NCI-H1694 treated with DMSO at 0.1 percent for 48 hours (cell line): ENCODE results near the gene PAPPA2.

Experiments
- DNase-seq: peaks from one replicate; lab custom pipeline; 2025; lab: John Stamatoyannopoulos, UW

PAPPA2 gene

DNA sequence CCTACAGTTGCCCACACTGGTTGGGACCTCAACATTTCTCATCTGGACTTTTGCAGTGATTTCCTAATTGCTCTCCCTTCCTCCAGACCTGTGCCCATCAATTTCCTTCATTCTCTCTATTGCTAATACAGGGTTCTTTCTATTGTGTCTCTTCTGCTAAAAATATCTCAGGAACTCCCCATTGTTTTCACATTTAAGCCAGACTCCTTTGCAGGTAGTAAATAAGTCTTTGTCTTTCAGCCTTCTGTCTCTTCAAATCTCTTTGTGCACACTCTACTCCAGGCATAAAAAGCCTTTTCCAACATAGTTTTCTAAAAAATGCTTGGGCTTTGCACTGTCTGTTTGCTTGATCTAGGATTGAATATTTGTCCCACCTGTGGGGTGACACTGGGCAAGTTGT is 340.6 kb downstream of the PAPPA2 start:
- DNase-seq = no peak

DNA sequence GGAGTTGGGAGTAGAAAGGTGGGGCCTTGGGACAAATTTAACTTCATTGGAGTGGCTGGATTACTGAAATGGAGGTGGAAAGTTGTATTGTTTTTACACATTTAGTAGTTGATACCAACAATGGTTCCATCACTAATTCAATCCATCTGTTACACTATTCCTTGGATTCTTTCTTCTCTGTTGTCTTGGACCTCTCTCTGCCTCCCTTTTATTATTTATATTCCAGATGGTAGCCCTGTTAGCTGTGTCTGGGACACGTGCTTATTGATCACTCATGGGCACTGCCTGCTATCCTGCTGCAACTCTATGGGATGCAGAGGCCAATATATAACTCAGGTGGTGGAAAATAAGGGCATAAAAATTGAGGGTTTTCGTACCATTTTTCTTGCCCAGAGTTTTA is 346.3 kb downstream of the PAPPA2 start:
- DNase-seq = no peak

DNA sequence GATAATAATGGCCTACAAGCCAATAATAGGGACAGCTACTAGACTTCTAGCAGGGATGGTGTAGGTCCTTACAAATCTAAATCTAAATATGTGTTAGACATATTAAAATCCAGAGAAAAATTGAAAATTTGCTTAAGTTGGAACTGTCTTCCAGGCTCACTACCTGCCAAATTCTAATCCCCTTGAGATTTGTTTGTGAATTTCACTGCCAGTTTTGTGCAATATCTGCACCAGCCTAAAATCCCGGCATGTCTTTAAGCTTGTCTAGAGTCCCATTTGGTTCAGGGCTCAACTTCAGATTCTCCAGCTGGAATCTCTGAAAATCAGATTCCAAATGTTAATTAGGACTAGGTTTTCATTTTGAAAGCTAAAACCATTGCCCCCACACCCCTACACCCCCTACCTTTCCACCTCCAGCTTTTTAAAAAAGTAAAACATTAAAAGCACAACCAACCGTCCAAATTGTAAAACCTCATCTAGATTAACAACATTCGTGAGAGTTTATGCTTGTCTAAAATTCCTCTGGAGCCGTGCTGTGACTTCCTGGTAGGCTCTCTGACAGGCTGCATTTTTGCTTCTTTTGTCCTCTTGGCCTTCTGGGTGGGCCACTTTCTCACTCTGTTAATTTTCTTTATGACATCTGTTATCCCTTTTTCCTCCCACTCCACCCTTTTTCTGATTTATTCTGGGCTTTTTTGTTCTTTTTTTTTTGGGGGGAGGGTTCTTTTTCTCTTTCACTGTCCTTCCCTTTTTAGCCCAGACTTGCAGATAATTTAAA is 348.7 kb downstream of the PAPPA2 start:
- no peak for DNase-seq

DNA sequence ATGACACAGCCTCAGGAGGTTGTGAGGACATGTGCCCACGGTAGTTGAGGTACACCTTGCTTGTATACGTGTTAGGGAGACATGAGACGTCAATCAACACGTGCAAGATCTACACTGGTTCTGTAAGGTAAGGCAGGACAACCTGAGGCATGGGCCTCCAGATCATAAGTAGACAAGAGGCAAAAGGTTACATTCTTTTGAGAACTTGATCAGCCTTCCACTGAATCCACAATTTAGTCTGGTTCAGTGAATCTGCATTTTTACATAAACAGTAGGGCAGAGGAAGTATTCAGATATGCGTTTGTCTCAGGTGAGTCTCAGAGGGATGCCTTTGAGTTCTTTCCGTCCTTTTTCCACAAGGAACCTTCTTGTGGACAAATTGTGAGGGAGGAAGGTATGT is 352.6 kb downstream of the PAPPA2 start:
- DNase-seq = no peak

DNA sequence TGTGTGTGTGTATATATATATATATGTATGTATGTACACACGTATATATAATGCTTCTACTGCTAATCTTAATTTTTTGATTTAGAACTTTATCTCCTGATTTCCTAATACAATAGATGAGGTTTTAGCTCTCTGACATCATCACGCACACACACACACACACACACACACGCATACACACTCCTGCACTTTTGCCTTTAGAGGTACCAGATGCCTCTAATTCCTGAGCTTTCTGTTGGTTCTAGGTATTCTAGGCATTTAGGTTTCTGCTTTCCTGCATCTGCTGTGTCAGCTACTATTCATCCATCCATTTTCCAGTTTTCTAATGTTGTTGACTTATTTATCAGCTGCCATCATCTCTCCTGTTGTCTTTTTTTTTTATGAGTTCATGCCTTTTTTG is 353.3 kb downstream of the PAPPA2 start:
- DNase-seq = no peak

DNA sequence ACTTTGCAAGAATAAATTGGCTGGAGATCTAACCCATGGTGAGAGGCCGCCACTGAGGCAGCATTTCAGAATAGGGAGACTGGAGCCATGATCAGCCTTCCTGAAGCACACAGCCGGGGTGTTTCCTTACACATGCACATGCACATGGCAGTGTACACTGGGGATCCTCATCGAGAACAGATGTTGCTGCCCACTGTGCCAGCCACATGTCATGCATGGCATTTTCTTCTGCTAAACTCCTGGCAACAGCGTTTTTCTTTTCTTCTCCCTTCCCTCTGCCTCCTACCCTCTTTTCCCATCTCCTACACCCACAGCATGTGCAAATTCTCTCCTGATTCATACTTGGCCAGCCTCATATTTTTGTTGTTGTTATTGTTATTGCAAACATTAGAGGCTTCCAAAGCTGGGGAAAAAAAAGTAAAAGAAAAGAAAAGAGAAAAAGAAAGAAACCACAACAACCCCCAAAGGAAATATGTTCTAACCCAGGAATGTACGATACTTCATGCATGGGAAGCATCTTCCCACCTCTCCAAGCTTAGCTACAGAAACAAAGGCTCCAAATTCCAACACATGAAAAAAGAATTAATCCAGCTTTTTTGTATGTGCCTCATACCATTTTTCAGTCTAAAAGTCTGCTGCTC is 357.5 kb downstream of the PAPPA2 start:
- DNase-seq = no peak

DNA sequence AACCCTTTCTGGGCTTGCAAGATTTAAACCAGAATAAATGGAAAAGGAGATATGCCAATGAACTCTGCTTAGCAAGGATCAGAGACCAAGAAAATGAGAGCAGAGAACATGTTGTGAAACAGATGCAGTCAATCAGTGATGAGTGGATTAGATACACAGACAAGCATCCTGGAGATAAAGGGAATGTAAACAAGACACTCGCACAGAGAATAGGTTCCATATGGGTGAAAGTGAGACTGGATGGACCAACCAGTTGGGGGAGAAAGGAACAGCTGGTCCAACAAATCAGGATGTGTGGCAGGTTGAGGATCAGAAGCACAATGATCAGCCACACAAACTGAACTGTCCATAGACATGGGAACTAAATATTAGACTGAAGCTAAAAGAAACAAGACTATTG is 363.3 kb downstream of the PAPPA2 start:
- peak; percentile 95 for DNase-seq

DNA sequence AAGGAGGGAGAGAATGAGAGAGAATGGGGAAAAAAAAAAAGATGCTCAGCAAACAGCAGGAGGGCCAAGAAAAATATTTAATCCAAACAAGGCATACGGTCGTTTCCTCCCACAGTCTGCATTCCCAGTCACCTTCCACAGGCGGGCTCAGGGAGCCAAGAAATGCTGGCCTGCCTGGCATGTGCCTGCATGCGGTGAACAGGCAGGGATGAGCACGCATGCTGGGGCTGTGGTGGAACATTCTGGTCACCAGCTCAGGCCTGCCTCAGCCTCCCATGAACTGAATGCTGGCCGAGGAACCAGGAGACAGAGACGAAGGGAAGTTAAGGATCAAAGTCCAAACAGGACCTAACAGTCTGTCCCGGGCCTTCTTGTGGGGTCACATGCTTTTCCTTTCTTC is 366.3 kb downstream of the PAPPA2 start:
- no peak for DNase-seq

DNA sequence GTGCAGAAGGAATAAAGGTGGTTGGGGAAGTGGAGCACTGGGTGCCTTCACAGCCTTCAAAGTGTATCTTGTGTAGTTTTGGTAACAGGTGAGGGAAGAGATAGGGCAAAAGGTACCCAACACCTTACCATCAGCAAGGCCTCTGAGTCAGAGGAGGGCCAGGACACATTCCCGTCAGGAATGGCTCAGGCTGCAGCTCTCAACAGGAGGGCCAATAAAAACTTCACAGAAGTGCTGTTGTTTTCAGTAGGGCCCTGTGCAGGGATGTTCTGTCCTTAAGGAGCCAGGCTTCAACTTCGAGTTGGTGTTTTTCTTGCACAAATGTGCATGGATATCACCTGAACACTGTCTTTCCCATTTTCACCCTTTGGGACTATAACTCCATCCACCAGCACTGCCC is 368.2 kb downstream of the PAPPA2 start:
- DNase-seq = no peak

DNA sequence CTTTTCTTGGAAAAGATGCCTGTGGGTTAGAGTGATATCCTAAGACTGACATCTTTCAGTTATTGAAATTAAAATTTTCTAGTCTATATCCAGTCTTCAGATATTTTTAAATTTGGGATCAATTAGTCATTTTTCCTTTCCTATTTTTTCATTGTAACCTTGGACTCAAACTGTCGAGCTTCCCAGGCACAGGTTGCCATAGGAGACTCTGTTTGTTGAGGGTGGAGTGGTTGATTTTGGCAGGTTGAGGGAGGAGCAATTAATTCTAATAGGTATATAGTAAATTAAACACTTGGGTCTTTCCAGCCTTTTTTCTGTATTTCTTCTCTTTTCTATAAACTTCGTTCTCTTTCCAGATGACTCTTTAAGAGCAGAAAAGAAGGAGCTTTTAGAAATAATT is 374.7 kb downstream of the PAPPA2 start:
- DNase-seq = no peak

DNA sequence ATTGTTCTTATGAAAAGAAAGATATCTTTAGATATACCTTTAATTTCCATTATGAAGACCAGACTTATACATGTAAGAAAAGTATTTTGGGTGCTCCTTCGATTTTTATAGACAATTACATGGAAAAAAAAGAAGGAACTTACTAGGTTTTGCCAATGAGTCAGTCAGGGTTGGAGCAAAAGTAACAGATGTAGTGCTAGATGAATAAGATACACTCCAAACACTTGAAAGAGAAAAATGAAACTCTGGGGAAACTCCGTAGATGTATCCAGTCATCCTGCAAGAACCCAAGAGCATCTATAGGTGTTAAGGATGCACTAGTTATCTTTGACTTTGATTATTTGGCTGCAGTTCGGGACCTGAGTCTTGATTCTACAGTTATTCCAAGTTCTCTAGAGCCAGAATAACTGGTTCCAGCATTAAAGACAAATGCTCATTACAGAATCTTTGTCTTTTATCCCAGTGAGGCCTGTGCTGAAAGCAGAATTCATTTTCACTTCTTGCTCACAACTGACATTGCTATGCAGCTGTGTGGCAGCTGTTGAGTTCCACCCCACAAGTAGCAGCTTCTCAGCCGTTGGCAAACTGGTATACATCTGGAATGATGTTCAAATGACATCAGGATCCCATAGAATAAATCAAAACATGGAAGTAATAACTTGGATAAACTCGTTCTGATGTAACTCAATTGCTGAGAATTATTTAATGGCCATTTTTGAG is 375.5 kb downstream of the PAPPA2 start:
- no peak for DNase-seq

DNA sequence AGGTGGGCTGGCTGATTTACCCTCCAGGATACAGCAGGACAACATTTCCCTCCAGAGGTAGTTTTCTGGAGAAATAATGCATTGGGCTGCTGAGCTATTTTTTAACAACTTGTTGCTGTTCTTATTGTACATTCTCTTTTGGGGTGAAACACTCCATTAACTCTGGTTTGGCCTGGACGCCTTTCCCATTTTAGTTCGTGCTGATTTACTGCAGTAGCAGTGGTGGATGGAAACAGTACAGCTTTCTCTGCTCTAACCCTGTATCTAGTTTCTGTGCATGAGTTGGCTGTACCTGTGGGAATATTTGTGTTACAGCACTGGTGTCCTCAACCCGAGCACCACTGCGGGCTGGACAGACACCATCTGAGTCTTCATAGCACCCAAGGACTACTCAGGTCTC is 376.2 kb downstream of the PAPPA2 start:
- DNase-seq = no peak

DNA sequence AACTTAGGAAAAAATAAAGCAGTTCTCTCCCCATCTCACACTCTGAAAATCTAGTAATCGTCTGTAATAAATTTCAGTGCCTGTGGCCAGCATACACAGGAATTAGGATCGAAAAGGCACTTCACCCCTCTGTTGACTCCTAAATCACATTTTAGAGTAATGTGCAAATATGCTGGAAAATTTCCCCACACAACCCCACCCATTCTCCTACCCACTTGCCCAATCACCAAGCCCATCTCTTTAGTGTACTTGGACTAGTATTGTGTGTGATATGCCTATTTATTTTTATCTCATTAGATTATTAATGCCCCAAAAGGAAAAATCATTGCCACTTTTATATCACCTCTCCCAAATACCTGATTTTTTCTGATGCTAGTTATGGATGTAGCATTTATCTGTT is 378.3 kb downstream of the PAPPA2 start:
- no peak for DNase-seq

DNA sequence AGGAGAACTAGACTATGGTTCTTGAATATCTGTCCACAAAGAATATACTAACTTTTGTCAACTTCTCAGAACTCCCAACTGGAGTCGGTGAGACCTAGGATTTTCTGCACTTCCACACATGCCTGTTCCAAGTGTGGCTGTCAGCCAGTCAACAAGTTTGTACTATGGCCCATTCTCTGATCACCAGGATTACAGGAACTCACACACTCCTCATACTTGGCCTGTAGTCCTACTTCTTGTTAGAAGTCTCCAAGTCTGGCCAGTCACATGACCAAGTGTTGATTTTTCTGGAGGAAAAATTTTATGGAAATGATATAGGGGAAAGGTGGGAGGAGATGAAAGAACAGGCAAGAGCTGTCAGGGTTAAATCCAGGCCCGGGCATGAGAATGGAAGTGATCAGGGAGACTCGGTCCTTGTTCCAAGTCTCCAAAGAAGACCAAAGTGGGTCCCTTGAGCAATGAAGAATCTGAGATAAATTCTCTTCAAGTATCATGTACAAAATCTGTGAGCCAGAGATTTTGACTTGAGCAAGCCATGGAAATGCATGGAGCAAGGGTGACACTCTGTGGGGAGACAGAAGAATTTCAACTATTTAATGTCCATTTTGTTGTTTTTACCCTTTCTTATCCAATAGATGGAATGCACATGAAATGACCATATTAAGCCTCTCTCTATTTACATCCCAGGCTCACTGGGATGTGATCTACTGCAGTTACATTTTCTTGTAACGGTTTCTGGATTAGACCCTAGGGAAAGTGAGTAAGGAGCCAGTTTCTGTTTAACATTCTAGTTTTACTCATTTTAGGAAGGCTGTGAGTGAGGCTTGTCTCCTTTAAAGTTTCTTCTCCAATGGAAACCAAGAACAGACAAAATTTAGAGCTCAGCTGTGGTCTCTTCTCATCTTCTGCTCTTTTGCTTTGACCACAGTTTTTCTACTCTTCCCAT is 380.6 kb downstream of the PAPPA2 start:
- peak; percentile 82 for DNase-seq

DNA sequence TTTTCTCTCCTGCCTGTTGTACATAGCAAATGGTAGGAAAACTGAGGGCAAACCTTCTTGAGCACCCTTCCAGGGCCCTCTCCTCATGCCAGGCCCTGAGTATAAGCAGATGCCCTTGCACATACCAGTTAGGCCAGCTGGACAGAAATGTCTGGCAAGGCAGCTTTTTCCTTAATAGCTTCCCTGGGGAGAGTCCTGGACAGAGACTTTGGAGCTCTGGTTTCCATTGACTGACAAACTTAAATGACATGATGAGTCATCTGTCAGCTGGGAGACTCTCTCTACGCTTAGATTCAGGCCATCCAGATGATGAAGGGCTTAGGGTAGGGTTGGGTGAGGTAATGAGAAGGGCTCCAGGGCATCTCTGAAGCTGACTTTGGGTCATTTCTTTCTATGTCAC is 384.1 kb downstream of the PAPPA2 start:
- DNase-seq = no peak

DNA sequence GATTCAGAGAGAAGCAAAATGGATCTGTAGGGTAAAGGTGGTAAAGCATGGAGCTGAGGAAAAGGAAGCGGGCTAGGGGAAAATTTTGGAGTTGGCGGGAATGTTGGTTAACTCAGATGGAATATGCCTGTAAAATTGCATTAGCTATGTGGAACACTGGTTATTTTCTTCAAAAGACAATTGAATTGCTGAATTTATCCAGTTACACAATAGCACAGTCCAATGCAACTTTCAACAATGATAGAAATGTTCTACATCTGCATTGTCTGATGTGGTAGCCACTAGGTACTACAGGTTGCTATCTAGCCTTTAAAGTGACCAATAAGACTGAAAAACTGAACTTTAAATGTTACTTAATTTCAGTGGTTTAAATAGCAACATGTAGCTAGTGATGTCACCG is 386.3 kb downstream of the PAPPA2 start:
- no peak for DNase-seq

DNA sequence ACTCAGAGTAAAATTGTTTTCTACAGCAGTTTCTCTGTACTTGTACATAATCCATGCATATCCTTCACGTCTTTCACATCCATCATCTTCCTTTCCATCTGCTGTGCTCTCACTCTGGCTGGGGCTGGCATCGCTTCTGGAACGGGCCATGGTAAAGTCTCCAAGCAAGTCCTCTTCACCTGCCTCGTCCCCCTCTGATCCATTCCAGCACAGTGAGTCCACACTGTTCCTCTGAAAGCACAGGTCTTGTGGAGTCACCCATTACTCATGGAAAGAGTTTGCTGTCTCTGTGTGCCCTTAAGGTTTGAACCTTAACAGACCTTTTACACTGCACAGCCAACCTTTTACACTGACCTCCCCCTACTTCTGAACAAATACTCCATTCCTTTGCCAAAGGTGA is 387.9 kb downstream of the PAPPA2 start:
- DNase-seq = no peak

DNA sequence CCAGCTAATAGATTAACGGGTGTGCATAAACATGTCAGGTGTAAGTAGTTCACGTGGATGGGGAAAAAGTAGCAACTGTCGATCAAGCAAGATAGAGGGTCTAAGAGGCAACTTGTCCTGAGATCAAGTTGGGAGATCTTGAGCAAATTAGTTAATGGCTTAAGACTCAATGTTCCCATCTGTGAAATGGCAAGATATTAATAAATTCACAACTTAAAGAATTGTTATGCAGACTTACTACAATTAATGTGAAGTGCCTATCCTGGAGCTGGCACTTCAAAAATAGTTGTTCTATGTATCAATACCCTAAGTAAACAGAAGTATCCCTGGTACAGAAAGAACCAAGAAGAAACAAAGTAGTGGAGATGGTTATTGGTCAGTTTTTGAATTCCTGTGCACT is 389.1 kb downstream of the PAPPA2 start:
- DNase-seq = no peak

DNA sequence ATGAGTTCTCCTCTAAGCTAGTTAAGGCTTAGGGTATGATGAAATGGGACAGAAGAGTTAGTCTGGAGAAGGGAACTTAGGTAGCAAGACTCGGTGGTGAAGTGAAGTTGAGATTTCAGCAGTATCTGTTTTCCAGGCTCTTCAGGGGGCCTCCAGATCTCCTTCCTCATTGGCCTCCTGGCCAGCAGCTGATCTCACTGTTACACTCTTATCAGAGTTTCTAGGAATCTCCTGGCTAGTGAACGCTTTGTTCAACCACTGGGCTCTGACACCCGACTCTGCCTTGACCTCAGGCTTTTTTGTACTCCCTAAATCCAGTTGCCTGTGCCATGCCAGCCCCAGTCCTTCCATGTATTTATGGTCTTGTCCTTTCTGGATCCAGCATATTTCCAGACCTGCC is 390.5 kb downstream of the PAPPA2 start:
- no peak for DNase-seq

DNA sequence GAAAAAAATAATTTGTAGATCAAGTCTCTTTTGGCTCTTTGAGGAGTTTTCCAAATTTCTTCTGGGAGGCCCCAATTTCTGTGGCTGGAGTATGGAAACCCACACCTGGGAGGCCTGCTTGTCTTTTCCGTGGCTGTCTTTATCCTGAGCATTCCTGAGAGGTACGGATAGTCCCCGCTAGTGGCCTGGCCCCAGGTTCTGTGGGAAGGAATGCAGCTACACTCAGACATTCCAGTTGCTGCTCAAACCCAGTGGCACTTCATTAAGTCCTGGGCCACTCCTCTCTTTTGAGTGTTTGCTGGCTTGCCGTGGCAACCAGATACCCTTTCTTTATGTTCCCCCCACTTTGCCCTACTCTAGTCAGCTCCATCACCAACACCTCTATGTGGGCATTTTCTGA is 391.1 kb downstream of the PAPPA2 start:
- DNase-seq = no peak

DNA sequence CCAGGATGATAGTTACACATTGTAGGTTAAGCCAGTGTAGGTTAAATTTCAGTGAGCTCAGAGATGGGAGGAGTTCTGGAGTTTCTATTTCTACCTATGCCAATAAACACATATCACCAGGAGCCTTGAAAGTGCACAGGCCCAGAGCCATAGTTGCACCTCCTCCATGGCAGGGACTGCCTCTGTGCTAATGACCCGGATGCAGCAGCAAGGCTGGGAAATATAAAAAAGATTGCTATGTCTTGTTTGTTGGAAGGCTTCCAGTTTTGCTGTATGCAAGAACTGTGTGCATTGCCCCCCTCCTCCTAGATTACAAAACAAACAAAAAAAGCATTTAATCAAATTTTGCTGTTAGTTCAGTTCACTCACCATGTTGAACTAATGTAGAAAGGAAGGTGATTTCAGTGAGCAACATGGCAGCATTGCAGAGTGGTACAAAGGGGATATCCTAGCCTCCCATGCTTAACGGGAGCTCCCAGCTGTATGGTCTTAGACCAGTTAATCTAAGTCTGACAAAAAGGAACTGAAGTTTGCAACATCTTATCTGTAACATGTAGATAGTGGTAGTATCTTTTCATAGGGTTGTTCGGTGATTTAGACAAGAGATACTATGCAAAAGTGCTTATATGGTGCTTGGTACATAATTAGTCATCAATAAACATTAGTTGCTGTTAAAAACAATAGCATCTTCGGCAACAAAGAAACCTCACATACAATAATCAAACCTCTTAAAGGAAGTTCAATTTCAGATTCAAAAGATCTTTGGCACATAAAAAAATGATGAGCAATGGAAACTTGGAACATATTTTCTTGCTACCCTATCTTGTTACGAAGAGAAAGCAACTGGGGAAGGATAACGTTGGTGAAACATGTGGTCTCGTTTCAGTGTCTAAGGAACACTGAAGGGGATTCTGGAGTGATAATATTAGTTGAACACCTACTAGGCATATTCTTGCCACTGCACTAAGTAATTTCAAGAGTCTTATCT is 392.1 kb downstream of the PAPPA2 start:
- no peak for DNase-seq
